Effector memory CD8-positive, alpha-beta T cell (primary cell): Measurements from ENCODE around the gene ADM2.

Experiments
- ATAC-seq: fragments of 150-1000 bp; cut with Tn5 transposase; replicated peaks from 2 replicates; pipeline ENCODE4 v1.10.0; 2021; ENCODE audit warnings: mild to moderate bottlenecking, moderate library complexity
- DNase-seq, 3 experiments: peaks; one replicate each; pipeline ENCODE4 v3.0.0; 2021
- H3K27ac Mint-ChIP-seq, 2 donors: one replicate each; pipeline ENCODE4 v1.8.0; 2022; ENCODE audit warnings: mild to moderate bottlenecking in 2 of 2, mixed read lengths in 2 of 2, moderate library complexity in 2 of 2
- H3K27me3 Mint-ChIP-seq, 2 donors: one replicate each; pipeline ENCODE4 v1.8.0; 2022; ENCODE audit warnings: mixed read lengths in 2 of 2
- H3K36me3 Mint-ChIP-seq: one replicate; pipeline ENCODE4 v1.8.0; 2022; ENCODE audit warnings: mild to moderate bottlenecking, moderate library complexity, mixed read lengths; ENCODE audit not compliant: insufficient read depth
- H3K4me1 Mint-ChIP-seq, 2 donors: one replicate each; pipeline ENCODE4 v1.8.0; 2022; ENCODE audit warnings: low read depth in 2 of 2, mixed read lengths in 2 of 2
- H3K4me3 Mint-ChIP-seq, 2 donors: one replicate each; pipeline ENCODE4 v1.8.0; 2022; ENCODE audit warnings: mild to moderate bottlenecking in 2 of 2, mixed read lengths in 2 of 2, moderate library complexity in 2 of 2
- H3K9me3 Mint-ChIP-seq, 2 donors: one replicate each; pipeline ENCODE4 v1.8.0; 2022; ENCODE audit warnings: mixed read lengths in 2 of 2

Gene ADM2

DNA sequence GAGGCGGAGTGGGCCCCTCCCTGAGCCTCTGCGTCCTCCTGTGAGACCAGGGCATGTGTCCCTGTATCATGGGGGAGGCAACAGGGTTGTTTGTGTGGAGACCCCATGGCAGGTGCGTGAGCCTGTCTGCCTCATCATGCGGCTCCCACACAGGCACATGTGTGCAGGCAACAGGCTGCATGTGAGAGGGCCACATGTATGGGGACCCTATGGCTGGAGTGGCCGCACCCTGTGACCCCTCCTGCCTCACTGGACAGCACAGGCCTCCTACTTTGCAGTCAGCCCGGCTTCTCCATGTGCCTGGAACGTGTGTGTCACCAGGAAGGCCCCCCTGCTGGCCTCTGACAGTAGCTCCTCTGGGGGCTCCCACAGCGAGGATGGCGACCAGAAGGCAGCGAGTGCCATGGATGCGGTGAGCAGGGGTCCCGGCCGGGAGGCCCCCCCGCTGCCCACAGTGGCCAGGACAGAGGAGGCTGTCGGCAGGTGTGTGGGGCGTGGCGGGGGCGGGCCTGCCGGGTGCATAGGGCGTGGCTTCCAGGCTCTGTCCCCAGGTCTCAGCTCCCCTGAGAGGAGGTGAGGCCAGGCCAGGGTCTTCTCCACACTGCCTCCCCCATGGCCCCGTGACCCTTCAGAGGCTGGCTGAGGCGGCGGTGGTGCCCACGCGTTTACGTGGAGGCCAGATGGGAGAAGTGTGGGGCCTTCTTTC, 40.6 kb upstream of the ADM2 start:
- DNase-seq (no peak), ATAC-seq (no peak)
- Mint-ChIP-seq H3K27ac (peak overlapping the region in 1 of 2 donors; percentile 76), H3K36me3 (peaks cover 78% of the 10 kb centered on the region), H3K27me3 (no peaks in the 10 kb centered on the region), H3K4me1 (peaks cover 11 to 20% of the 10 kb centered on the region in 2 donors), H3K4me3 (no peak overlapping the region), H3K9me3 (no peaks in the 10 kb centered on the region)

DNA sequence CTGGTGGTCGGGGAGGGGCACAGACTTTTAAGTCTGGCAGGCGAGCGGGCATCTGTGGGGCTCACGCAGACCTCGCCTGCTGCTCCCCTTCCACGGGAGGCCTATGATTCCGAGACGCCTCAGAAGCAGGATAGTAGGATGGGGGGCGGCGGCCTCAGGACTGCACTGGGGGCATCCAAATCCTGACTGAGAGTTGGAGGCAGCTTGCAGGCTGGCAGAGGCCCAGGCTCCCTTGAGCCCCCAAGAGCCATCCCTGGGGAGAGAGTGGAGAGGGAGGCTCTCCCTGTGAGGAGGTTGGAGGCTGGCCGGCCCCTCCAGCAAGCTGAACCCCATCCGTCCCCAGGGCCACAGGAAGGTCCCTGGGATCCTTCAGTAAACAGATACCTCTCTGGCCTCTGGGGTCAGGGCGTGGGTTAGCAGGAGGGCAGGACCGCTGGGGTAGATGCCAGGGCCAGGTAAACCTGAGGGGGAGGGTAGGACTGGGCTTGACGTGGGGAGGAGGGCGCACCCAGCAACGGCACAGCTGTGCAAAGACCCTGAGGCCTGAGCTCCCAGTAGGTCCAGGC, 39.8 kb upstream of the ADM2 start:
- H3K9me3 Mint-ChIP-seq, result no peaks in the 10 kb centered on the region
- peaks cover 14 to 23% of the 10 kb centered on the region in 2 donors for H3K4me1 Mint-ChIP-seq
- peak overlapping the region in 1 of 2 donors; percentile 76 for H3K27ac Mint-ChIP-seq
- no peak for DNase-seq
- H3K4me3 Mint-ChIP-seq, result no peak overlapping the region
- no peak for ATAC-seq
- H3K36me3 Mint-ChIP-seq, result peaks cover 79% of the 10 kb centered on the region
- H3K27me3 Mint-ChIP-seq, result no peaks in the 10 kb centered on the region

DNA sequence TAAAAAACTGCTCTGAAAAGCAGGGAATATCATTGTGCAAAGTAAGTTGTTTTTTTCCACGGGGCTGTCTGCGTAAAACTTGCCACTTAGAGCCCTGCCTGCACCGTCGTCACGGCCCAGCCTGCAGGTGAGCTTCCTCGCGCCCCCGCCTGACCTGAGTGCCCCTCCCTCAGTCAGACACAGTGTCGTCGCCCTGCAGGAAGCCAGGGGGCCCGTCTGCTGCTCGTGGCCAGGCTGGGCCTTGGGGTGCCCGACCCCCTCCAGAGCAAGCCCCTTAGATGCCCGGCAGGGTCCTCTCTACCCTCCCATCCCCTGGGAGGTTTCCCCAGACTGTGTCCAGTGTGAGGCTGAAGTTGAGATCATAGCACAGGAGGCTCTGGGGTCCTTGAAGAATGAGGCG, 38.1 kb upstream of the ADM2 start:
- no peaks in the 10 kb centered on the region for H3K9me3 Mint-ChIP-seq
- no peak overlapping the region for H3K4me3 Mint-ChIP-seq
- DNase-seq (no peak), ATAC-seq (no peak)
- peaks cover 14 to 26% of the 10 kb centered on the region in 2 donors for H3K4me1 Mint-ChIP-seq
- H3K36me3 Mint-ChIP-seq, result peaks cover 82% of the 10 kb centered on the region
- H3K27ac Mint-ChIP-seq, result peak overlapping the region; percentile 75 to 89
- no peaks in the 10 kb centered on the region for H3K27me3 Mint-ChIP-seq

DNA sequence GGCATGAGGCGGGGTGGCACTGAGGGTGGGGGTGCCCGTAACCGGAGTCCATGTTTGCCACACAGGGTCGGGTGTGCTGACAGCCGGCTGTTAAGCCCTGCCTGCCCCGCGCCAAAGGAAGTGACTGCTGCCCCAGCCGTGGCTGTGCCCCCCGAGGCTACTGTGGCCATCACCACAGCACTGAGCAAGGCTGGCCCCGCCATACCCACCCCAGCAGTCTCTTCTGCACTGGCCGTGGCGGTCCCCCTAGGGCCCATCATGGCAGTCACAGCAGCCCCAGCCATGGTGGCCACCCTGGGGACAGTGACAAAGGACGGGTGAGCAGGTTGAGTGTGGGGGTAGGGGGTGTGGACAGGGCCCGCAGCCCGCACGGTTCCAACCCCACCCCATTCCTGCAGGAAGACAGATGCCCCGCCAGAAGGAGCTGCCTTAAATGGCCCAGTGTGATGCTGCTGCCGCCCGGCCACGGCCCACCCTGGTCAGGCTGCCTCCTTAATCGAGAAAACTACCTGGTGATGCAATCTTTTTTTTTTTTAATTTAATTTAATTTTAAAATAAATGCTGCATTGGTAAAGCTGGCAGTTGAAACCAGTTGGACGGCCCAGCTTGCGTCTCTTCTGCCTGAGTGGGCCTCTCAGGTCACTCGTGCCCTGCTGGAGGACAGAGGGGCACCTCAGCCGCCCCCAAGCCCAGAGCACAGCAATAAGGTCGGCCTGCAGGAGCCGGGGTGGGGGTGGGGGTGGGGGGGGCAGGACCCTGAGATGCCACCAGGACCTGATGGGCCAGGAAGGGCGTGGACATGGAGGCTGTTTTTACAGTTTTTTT, 37.3 kb upstream of the ADM2 start:
- ATAC-seq, result no peak
- Mint-ChIP-seq H3K27ac (peak overlapping the region; percentile 75 to 92), H3K36me3 (peaks cover 82% of the 10 kb centered on the region), H3K4me1 (peaks cover 20 to 32% of the 10 kb centered on the region in 2 donors), H3K9me3 (no peaks in the 10 kb centered on the region), H3K27me3 (no peaks in the 10 kb centered on the region), H3K4me3 (no peak overlapping the region)
- DNase-seq, result no peak

DNA sequence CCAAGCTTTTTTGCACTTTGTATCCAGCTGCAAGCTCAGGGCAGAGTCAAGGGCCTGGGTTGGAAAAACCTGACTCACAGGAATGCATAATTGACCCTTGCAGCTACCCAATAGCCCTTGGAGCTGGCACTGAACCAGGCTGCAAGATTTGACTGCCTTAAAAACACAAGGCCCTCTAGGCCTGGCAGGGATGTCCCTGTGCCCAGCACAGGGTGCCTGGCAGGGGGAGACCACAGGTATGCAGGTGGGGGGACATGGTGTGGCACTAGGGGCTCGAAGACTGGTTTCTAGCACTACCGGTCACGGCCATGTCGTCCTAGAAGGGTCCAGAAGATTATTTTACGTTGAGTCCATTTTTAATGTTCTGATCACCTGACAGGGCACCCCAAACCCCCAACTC, 36.7 kb upstream of the ADM2 start:
- Mint-ChIP-seq H3K36me3 (peaks cover 82% of the 10 kb centered on the region), H3K27ac (peak overlapping the region; percentile 91 to 92)

DNA sequence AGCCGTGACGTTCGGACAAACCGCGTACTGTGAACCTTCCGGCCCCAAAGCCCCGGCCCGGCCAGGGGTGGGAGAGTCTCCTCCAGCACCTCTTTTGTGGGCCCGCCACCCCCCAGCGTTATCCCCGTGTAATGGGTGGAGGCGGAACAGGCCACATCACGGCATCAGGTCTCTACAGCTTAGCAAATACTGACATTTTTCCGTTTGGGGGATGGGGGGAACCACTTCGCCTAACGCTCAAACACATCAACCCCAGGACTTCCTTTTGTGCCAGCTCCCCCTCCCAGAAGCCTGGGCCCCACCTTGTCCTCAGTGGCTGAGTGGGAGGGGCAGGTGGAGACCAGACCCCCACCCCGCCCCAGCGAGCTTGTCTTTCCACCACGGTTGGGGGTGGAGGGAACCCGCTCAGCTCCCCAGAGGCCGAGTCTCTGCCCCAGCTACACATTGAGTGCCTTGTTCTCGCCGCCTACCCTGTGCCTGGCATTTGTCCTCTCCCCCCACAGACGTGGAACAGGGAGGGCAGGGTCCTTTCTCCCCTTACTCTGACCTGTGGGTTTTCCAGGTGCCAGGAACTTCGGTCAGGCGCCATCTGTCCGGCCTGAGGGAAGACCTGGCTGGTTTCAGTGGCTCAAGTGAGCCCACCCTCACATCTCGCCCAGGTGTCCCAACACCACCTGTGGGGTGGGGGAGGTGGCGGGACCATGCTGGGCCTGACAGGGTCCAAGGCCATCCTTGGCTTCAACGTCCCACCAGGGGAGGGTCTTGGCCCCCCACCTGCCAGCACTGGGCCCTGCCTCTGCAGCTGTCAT, 36.1 kb upstream of the ADM2 start:
- Mint-ChIP-seq H3K27ac (peak overlapping the region; percentile 91 to 92), H3K9me3 (no peaks in the 10 kb centered on the region), H3K4me1 (peaks cover 27 to 37% of the 10 kb centered on the region in 2 donors), H3K36me3 (peaks cover 85% of the 10 kb centered on the region), H3K27me3 (no peaks in the 10 kb centered on the region), H3K4me3 (peak overlapping the region; percentile 43 to 51)
- ATAC-seq (peak; percentile 71), DNase-seq (peak; percentile 38 to 45 (median 38))

More for the DNA sequence above, 36.7 kb upstream of the ADM2 start:
- Mint-ChIP-seq H3K4me3 (peak overlapping the region; percentile 43 to 51), H3K27me3 (no peaks in the 10 kb centered on the region), H3K4me1 (peaks cover 24 to 34% of the 10 kb centered on the region in 2 donors), H3K9me3 (no peaks in the 10 kb centered on the region)
- ATAC-seq, result no peak
- DNase-seq, result no peak

DNA sequence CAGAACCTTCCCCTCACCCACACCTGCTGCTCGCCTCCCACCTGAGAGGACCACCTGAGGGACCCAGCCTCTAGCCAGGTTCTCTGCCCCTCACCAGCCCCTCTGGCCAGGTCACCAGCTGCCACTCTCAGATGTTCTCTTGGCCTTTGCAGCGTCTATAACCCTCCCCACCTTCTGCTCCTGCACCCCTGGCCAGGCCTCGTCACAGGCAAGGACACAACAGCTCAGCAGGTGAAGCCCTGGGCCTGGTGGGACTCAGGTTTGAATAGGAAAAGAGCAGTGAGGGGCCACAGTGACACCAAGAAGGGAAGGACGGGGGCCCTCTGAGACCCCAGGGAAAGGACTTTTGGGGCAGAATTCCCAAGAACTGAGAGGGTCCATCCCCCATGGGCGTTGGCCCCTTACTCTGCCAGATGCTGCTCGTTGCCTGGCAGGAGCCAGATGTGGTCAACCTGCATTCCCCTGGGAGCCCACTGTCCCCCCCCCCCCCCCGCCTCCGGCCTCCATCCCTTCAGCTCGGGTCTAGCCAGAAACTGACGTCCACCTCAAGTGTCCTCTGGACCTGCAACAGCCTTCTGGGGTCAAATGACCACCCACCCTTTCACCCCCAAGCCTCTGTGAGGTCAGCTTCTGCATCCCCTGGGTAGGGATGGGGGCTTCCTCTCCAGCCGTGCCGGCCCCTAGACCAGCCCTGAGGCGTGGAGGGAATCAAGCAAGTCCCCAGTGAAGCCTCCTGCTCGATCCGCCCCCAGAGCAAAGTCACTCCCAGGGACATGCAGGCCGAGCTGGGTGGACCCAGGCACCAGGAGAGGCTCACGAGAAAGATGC, 35.2 kb upstream of the ADM2 start:
- ATAC-seq (no peak), DNase-seq (no peak)
- peak overlapping the region; percentile 43 to 51 for H3K4me3 Mint-ChIP-seq

DNA sequence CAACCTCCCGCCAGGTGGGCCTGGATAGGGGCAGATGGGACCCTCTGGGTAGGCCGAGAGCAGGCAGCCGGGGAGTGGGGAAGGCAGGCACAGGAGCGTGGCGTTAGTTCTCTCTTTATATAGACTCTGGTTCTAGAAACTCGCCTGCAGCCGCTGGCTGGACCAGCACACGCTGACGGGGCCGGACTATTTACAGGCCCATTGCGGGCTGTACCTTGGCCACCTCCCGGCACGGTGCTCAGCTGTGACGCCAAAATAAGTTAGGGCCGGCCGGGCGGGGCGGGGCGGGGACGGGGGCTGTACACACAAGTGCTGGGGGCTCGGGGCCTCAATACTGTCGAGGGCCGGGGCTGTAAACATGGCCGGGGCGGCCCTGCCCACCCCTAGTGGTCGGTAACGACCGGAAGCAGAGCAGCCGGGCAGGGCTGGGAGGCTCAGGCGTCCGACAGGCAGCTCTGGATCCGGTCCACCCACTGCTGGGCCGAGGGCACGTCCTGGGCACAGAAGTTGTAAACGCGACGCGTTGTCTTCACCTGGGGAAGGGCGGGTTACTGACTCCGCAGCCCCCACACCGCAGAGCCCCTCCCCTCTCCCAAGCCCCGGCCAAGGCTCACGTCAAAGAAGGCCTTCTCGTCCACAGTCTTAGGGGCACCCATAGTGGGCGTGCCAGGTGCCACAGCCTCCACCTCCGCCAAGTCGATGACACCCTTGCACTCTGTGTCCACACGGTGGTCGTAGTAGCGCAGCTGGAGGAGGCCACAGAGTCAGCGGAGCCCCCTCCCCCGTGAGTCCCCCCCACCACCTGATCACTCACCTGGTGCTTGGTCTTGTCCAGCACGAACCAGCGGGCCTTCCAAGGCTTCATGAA, 34.4 kb upstream of the ADM2 start:
- H3K4me3 Mint-ChIP-seq, result peak overlapping the region in 1 of 2 donors; percentile 17
- DNase-seq (no peak), ATAC-seq (no peak)
- peaks cover 91% of the 10 kb centered on the region for H3K36me3 Mint-ChIP-seq
- H3K27me3 Mint-ChIP-seq, result no peaks in the 10 kb centered on the region
- H3K4me1 Mint-ChIP-seq, result peaks cover 27 to 37% of the 10 kb centered on the region in 2 donors
- no peaks in the 10 kb centered on the region for H3K9me3 Mint-ChIP-seq
- peak overlapping the region; percentile 91 to 92 for H3K27ac Mint-ChIP-seq

More for the DNA sequence above, 35.2 kb upstream of the ADM2 start:
- H3K4me1 Mint-ChIP-seq, result peaks cover 27 to 39% of the 10 kb centered on the region in 2 donors
- no peaks in the 10 kb centered on the region for H3K27me3 Mint-ChIP-seq
- H3K27ac Mint-ChIP-seq, result peak overlapping the region; percentile 91 to 92
- H3K9me3 Mint-ChIP-seq, result no peaks in the 10 kb centered on the region
- peaks cover 91% of the 10 kb centered on the region for H3K36me3 Mint-ChIP-seq

DNA sequence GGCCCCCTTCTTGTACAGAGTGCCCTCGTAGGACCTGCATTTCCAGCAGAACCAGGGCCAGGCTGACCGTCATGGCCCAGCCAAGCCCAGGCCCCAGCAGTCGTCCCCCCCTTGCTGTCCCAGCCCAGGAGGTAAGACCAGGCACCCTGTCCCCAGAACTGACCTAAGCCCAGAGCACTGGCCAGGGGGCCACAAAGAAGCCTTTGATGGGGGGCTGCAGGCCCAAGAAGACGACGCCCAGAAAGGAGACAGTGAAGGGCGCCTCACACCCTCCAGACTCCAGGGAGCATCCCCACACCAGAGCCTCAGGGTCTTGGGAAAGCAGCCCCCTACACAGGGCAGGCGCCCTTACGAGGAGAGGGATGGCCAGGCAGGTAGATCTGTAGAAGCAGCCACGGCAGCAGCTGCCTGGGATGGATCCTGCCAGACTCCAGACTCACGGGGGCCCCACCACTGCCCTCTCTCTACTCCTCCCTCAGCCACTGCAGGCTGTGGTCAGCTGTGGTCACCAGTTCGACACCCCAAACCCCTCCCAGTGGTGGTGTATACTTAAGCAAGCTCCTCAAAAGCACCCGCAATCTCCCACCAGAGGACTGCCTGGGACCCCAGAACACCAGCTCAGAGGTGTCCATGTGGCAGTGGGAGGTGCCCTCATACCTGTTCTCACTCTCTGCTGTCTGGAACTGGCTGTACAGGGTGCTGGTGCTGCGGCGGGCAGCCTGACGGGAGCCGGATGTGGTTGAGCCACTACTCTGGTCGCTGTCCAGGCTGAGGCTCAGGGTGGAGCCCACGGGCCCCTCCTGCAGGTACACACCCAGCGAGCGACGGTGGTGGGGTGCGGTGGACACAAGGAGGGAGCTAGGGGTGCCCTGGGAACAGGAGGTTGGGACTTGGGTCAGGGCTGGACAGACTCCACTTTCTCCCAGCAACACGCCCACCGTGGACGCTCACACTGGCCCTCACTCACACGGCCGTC, 33.5 kb upstream of the ADM2 start:
- peak overlapping the region in 1 of 2 donors; percentile 89 for H3K27ac Mint-ChIP-seq
- H3K9me3 Mint-ChIP-seq, result no peaks in the 10 kb centered on the region
- no peak for ATAC-seq
- peaks cover 91% of the 10 kb centered on the region for H3K36me3 Mint-ChIP-seq
- H3K4me1 Mint-ChIP-seq, result peaks cover 30 to 34% of the 10 kb centered on the region in 2 donors
- DNase-seq, result no peak
- H3K27me3 Mint-ChIP-seq, result no peaks in the 10 kb centered on the region
- peak overlapping the region in 1 of 2 donors; percentile 46 for H3K4me3 Mint-ChIP-seq

DNA sequence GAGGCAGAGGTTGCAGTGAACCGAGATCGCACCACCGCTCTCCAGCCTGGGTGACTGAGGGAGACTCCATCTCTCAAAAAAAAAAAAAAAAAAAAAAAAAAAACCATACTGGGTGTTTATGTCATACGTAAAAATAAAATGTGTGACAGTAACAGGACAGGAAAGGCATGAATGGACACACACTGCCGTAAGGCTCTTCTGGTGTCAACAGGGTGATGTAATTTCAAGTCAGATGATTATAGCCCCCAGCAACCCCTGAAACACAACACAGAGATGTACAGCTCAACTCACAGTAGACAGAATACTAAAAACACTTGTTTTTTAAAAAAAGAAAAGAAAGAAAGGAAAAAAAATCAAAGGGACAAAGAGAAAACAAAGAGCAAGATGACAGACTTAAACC, 28.7 kb upstream of the ADM2 start:
- no peak overlapping the region for H3K4me3 Mint-ChIP-seq
- H3K27ac Mint-ChIP-seq, result peak overlapping the region; percentile 75 to 87
- peaks cover 97% of the 10 kb centered on the region for H3K36me3 Mint-ChIP-seq
- H3K27me3 Mint-ChIP-seq, result no peaks in the 10 kb centered on the region
- ATAC-seq (no peak), DNase-seq (no peak)
- H3K9me3 Mint-ChIP-seq, result no peaks in the 10 kb centered on the region
- peaks cover 22 to 25% of the 10 kb centered on the region in 2 donors for H3K4me1 Mint-ChIP-seq

DNA sequence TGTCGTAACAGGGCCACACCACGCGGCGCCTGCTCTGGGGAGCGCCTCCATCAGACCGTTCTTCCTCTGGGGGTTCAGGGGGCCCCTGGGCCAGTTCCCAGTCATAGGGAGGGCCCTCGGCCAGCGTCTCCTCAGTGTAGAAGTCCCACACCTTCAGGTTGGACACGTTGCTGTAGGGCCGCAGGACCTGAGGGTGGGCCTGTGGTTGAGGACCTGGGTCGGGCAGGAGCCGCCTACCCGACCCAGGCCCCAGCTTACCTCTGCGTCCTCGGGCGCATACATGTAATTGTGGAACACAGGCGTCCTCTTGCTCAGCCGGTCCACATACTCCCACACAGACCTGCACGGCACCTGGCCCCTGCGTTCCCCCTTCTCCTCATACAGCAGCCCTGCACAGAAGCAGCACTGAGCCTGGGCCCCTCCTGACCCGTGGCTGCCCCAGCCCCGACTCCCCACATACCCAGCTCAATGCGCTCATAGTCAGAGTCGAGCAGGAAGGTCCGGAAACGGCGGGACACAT, 26.7 kb upstream of the ADM2 start:
- Mint-ChIP-seq H3K27me3 (no peaks in the 10 kb centered on the region), H3K4me1 (peaks cover 15 to 16% of the 10 kb centered on the region in 2 donors), H3K36me3 (peaks cover 94% of the 10 kb centered on the region), H3K4me3 (peak overlapping the region in 1 of 2 donors; percentile 54), H3K27ac (peak overlapping the region; percentile 35 to 87), H3K9me3 (no peaks in the 10 kb centered on the region)
- DNase-seq (no peak), ATAC-seq (no peak)
